Vagina (tissue), 2 donors: ENCODE results near the gene C5orf63. TPM values are rescaled to one million over a fixed set of nuclear protein-coding genes. Genes with fewer than 3 reads are reported as not detected.

Experiments used
- DNase-seq, 2 donors: peaks; one replicate each; pipeline ENCODE4 v3.0.0-alpha.2; 2017; ENCODE audit errors: extremely low spot score in 2 of 2
- H3K27ac ChIP-seq: fragments of 200-600 bp; sonication (generic); one replicate; pipeline ENCODE4 v1.5.1; 2019
- H3K27me3 ChIP-seq: fragments of 200-600 bp; sonication (generic); one replicate; pipeline ENCODE4 v1.5.1; 2019
- H3K36me3 ChIP-seq, 2 donors: fragments of 200-600 bp; sonication (generic); one replicate each; pipeline ENCODE4 v1.5.1; 2017 to 2019
- H3K4me1 ChIP-seq: fragments of 200-600 bp; sonication (generic); one replicate; pipeline ENCODE4 v1.5.1; 2019
- H3K4me3 ChIP-seq, 2 donors: fragments of 200-600 bp; sonication (generic); 1 replicate in 1 of 2; 2 replicates in 1 of 2; pipeline ENCODE4 v1.5.1; 2016 to 2019
- H3K9me3 ChIP-seq: fragments of 200-600 bp; sonication (generic); one replicate; pipeline ENCODE4 v1.5.1; 2019
- CTCF ChIP-seq, 3 experiments: fragments of 450-650 bp in 2 of 3; fragments of 200-600 bp in 1 of 3; sonication (generic) in 1 of 3; IDR thresholded peaks; one replicate each; pipeline ENCODE4 v1.5.1; 2017 to 2019; ENCODE audit warnings: antibody characterized with exemption in 3 of 3, mild to moderate bottlenecking in 2 of 3, moderate library complexity in 2 of 3
- POLR2A ChIP-seq, 2 donors: fragments of 450-650 bp; IDR thresholded peaks; one replicate each; pipeline ENCODE4 v1.6.1; 2017; ENCODE audit warnings: antibody characterized with exemption in 2 of 2, mild to moderate bottlenecking in 2 of 2, moderate library complexity in 2 of 2
- POLR2AphosphoS5 ChIP-seq, 2 donors: sonication (generic); formaldehyde crosslinking; IDR thresholded peaks; one replicate each; pipeline ENCODE4 v1.9.0; 2017; ENCODE audit warnings: antibody characterized with exemption in 2 of 2, mild to moderate bottlenecking in 2 of 2, low read depth in 1 of 2; ENCODE audit not compliant: insufficient read depth in 1 of 2
- intact Hi-C: fragments of 100-400 bp; cut with DNase I; formaldehyde crosslinking; loops from one replicate; pipeline ENCODE4 v1.15.1; 2023
- total RNA-seq: library from RNA; depleted of rRNA; stranded (reverse); fragments of >200 nt; gene quantifications from one replicate; pipeline ENCODE4 v1.2.3, GENCODE V29; 2016

C5orf63 gene
- total RNA-seq, 1 donor from 2014 or later = 0.98 TPM

GRCh38 chr5:127046343-127047072 is 26.8 kb downstream of the C5orf63 start:
- Histone ChIP-seq H3K4me1 (peaks cover 2% of the 10 kb centered on the region), H3K27ac (no peak overlapping the region), H3K27me3 (no peaks in the 10 kb centered on the region), H3K4me3 (no peak overlapping the region), H3K9me3 (no peaks in the 10 kb centered on the region), H3K36me3 (no peaks in the 10 kb centered on the region)
- DNase-seq = no peak
- TF ChIP-seq POLR2A (IDR thresholded peaks at IDR 0.05) = no peak
- no peak for TF ChIP-seq POLR2AphosphoS5 (IDR thresholded peaks at IDR 0.05; ENCODE audit: insufficient read depth in 1 of 2, low read depth in 1 of 2)
- no peak for TF ChIP-seq CTCF (IDR thresholded peaks at IDR 0.05)
- intact Hi-C loops = no loop called here

- intact Hi-C loops = no loop called here
- Histone ChIP-seq H3K27me3 (no peaks in the 10 kb centered on the region), H3K4me1 (peaks cover 9% of the 10 kb centered on the region), H3K27ac (no peak overlapping the region), H3K4me3 (no peak overlapping the region), H3K36me3 (no peaks in the 10 kb centered on the region), H3K9me3 (no peaks in the 10 kb centered on the region)
- DNase-seq = no peak
- TF ChIP-seq CTCF (IDR thresholded peaks at IDR 0.05) (no peak), POLR2A (IDR thresholded peaks at IDR 0.05) (no peak), POLR2AphosphoS5 (IDR thresholded peaks at IDR 0.05; ENCODE audit: insufficient read depth in 1 of 2, low read depth in 1 of 2) (no peak)
These were observed 30.7 kb downstream of the C5orf63 start for GRCh38 chr5:127042593-127042992.

GRCh38 chr5:127041571-127041970 is 31.7 kb downstream of the C5orf63 start:
- no peaks in the 10 kb centered on the region for H3K9me3 ChIP-seq
- H3K27me3 ChIP-seq = no peaks in the 10 kb centered on the region
- intact Hi-C loops = no loop called here
- no peak for TF ChIP-seq CTCF (IDR thresholded peaks at IDR 0.05)
- peak in 1 of 2 donors; percentile 76 for TF ChIP-seq POLR2AphosphoS5 (IDR thresholded peaks at IDR 0.05; ENCODE audit: insufficient read depth in 1 of 2, low read depth in 1 of 2)
- no peak for TF ChIP-seq POLR2A (IDR thresholded peaks at IDR 0.05)
- no peaks in the 10 kb centered on the region for H3K36me3 ChIP-seq
- no peak for DNase-seq
- no peak overlapping the region for H3K27ac ChIP-seq
- no peak overlapping the region for H3K4me3 ChIP-seq
- peaks cover 9% of the 10 kb centered on the region for H3K4me1 ChIP-seq

- Histone ChIP-seq H3K4me3 (no peak overlapping the region), H3K4me1 (peaks cover 9% of the 10 kb centered on the region), H3K9me3 (no peaks in the 10 kb centered on the region), H3K27me3 (no peaks in the 10 kb centered on the region), H3K36me3 (no peaks in the 10 kb centered on the region), H3K27ac (peak overlapping the region; percentile 14)
- TF ChIP-seq CTCF (IDR thresholded peaks at IDR 0.05) (no peak), POLR2AphosphoS5 (IDR thresholded peaks at IDR 0.05; ENCODE audit: insufficient read depth in 1 of 2, low read depth in 1 of 2) (peak in 1 of 2 donors; percentile 44), POLR2A (IDR thresholded peaks at IDR 0.05) (no peak)
- intact Hi-C loops = no loop called here
- DNase-seq = no peak
These were observed 32.3 kb downstream of the C5orf63 start for GRCh38 chr5:127040796-127041520.

GRCh38 chr5:127038550-127038949 is 34.8 kb downstream of the C5orf63 start:
- Histone ChIP-seq H3K27ac (no peak overlapping the region), H3K4me1 (peaks cover 9% of the 10 kb centered on the region), H3K27me3 (no peaks in the 10 kb centered on the region), H3K9me3 (no peaks in the 10 kb centered on the region), H3K4me3 (no peak overlapping the region), H3K36me3 (no peaks in the 10 kb centered on the region)
- DNase-seq = no peak
- TF ChIP-seq POLR2AphosphoS5 (IDR thresholded peaks at IDR 0.05; ENCODE audit: insufficient read depth in 1 of 2, low read depth in 1 of 2) (peak in 1 of 2 donors; percentile 26), POLR2A (IDR thresholded peaks at IDR 0.05) (no peak)
- intact Hi-C loops = no loop called here
